OCI-LY1 (cell line): Measurements from ENCODE around the gene TMCO1.
"Not testable (repeated sequence)": the region's sequence is repeated elsewhere in the genome, so short reads cannot be mapped to it uniquely, and the experiment has no call there.

Source experiments
- H2AFZ ChIP-seq: fragments of 200-600 bp; sonication (generic), shearing (Covaris generic); 2 replicates; pipeline ENCODE4 v1.6.0; 2014; ENCODE audit warnings: antibody characterized with exemption, mild to moderate bottlenecking, low read length
- H3F3A ChIP-seq: fragments of 200-600 bp; sonication (generic), shearing (Covaris generic); 2 replicates; pipeline ENCODE4 v1.6.0; 2014; ENCODE audit warnings: mild to moderate bottlenecking, antibody characterized with exemption, low read length, moderate library complexity; ENCODE audit not compliant: insufficient read depth
- H3K27ac ChIP-seq: fragments of 200-600 bp; sonication (generic); 2 replicates; pipeline ENCODE4 v1.5.1; 2014; ENCODE audit warnings: low read length, mixed run types, mild to moderate bottlenecking, low read depth; ENCODE audit not compliant: poor library complexity, severe bottlenecking
- H3K27me3 ChIP-seq: fragments of 200-600 bp; sonication (generic); 2 replicates; pipeline ENCODE4 v1.6.0; 2014; ENCODE audit warnings: antibody characterized with exemption, mild to moderate bottlenecking, low read length, moderate library complexity; ENCODE audit not compliant: insufficient read depth
- H3K36me3 ChIP-seq: fragments of 200-600 bp; sonication (generic); 2 replicates; pipeline ENCODE4 v1.6.1; 2014; ENCODE audit warnings: mild to moderate bottlenecking, antibody characterized with exemption, low read length, moderate library complexity, mixed read lengths; ENCODE audit not compliant: insufficient read depth
- H3K4me1 ChIP-seq: fragments of 200-600 bp; sonication (generic); 2 replicates; pipeline ENCODE4 v1.5.1; 2014; ENCODE audit warnings: mild to moderate bottlenecking, low read length, moderate library complexity; ENCODE audit not compliant: insufficient read depth, severe bottlenecking
- H3K4me2 ChIP-seq: fragments of 200-600 bp; sonication (generic), shearing (Covaris generic); 2 replicates; pipeline ENCODE4 v1.6.1; 2014; ENCODE audit warnings: low read length
- H3K4me3 ChIP-seq: fragments of 200-600 bp; sonication (generic); 2 replicates; pipeline ENCODE4 v1.5.1; 2014; ENCODE audit warnings: low read length, low read depth, mild to moderate bottlenecking, mixed read lengths; ENCODE audit not compliant: poor library complexity, severe bottlenecking
- H3K79me2 ChIP-seq: fragments of 200-600 bp; shearing (Covaris generic); 2 replicates; pipeline ENCODE4 v1.6.1; 2016; ENCODE audit warnings: mixed run types, low read length, mixed read lengths; ENCODE audit not compliant: insufficient read depth
- H3K9ac ChIP-seq: fragments of 200-600 bp; sonication (generic), shearing (Covaris generic); 2 replicates; pipeline ENCODE4 v1.6.1; 2014; ENCODE audit warnings: mild to moderate bottlenecking, low read length, mixed read lengths
- H3K9me2 ChIP-seq: fragments of 200-600 bp; sonication (generic), shearing (Covaris generic); 2 replicates; pipeline ENCODE4 v1.6.1; 2014; ENCODE audit warnings: low read depth, mild to moderate bottlenecking, low read length, mixed read lengths
- H3K9me3 ChIP-seq: fragments of 200-600 bp; shearing (Covaris generic); 2 replicates; pipeline ENCODE4 v1.6.1; 2014; ENCODE audit warnings: low read length, mixed read lengths
- H4K20me1 ChIP-seq: fragments of 200-600 bp; sonication (generic), shearing (Covaris generic); 2 replicates; pipeline ENCODE4 v1.6.0; 2016; ENCODE audit warnings: mild to moderate bottlenecking, low read length; ENCODE audit not compliant: insufficient read depth
- CTCF ChIP-seq: fragments of 200-600 bp; sonication (generic), shearing (Covaris generic); IDR thresholded peaks from 2 replicates; pipeline ENCODE4 v1.5.1; 2017; ENCODE audit warnings: mild to moderate bottlenecking, antibody characterized with exemption, low read length, moderate library complexity, mixed read lengths
- EZH2 ChIP-seq: fragments of 200-600 bp; sonication (generic), shearing (Covaris generic); IDR thresholded peaks from 2 replicates; pipeline ENCODE4 v1.8.0; 2017; ENCODE audit warnings: borderline replicate concordance, mixed run types, mild to moderate bottlenecking, antibody characterized with exemption, low read length, moderate library complexity, mixed read lengths

Gene TMCO1

DNA sequence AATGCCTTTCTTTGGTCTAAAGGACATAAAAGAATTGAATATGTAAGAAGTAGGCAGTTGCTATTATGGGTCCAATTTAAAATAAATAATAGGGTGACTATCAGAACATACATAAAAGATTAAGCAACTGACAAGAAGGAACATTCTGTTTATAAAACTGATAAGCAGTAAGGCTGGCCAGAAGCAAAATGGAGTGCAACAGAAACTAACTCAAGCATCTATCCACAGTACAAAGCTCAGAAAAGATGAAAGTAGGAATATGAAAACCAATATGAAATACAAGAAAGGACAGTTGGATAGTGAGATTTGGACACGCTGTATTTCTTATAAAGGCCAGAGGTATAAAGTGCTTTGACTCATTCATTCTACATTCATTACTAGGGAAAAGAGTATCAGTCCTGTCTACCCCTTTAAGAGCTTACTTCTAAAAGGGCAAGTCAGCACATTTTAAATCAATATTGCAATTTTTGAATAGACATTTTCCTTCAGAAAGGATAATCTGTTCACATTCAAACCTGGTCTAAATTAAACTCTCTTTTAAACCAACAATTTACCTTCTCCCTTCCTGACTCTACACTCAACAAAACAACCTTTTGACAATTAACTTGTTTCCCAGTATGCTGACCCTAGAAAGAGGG lies 84.7 kb downstream of the TMCO1 start:
- TF ChIP-seq EZH2 (no peak), CTCF (no peak)
- no peaks in the 10 kb centered on the region for H3K9me2 ChIP-seq
- H3K9ac ChIP-seq = no peak overlapping the region
- no peak overlapping the region for H3K4me2 ChIP-seq
- no peaks in the 10 kb centered on the region for H3K27me3 ChIP-seq
- H2AFZ ChIP-seq = no peak overlapping the region
- H3K9me3 ChIP-seq = no peaks in the 10 kb centered on the region
- H3K79me2 ChIP-seq = peaks cover 17% of the 10 kb centered on the region; the same call in 1 of the 2 replicates
- H3F3A ChIP-seq = no peaks in the 10 kb centered on the region
- H3K4me1 ChIP-seq = peaks cover 13% of the 10 kb centered on the region
- no peaks in the 10 kb centered on the region for H4K20me1 ChIP-seq
- H3K27ac ChIP-seq = no peak overlapping the region
- H3K36me3 ChIP-seq = peaks cover 77% of the 10 kb centered on the region
- H3K4me3 ChIP-seq = no peak overlapping the region

DNA sequence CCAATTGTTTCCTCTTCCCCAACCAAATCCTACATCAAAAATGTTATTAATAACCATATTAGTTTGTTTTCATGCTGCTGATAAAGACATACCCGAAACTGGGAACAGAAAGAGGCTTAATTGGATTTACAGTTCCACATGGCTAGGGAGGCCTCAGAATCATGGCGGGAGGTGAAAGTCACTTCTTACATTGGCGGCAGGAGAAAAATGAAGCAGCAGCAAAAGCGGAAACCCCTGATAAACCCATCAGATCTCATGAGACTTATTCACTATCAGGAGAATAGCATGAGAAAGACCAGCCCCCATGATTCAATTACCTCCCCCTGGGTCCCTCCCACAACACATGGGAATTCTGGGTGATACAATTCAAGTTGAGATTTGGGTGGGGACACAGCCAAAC lies 87.9 kb downstream of the TMCO1 start:
- H3K36me3 ChIP-seq = peaks cover 78% of the 10 kb centered on the region
- not testable (repeated sequence) for H4K20me1 ChIP-seq, H3K27me3 ChIP-seq, H3K9ac ChIP-seq, H3K4me1 ChIP-seq, H3K4me3 ChIP-seq, H3K4me2 ChIP-seq, H2AFZ ChIP-seq, H3F3A ChIP-seq, H3K27ac ChIP-seq, H3K79me2 ChIP-seq, H3K9me3 ChIP-seq, H3K9me2 ChIP-seq

GRCh38 chr1:165680303-165680702 lies 88.4 kb downstream of the TMCO1 start:
- Histone ChIP-seq H3K9ac (no peak overlapping the region), H2AFZ (no peak overlapping the region), H3K36me3 (peaks cover 78% of the 10 kb centered on the region), H3K9me2 (no peaks in the 10 kb centered on the region), H3F3A (no peaks in the 10 kb centered on the region), H3K27ac (no peak overlapping the region), H3K79me2 (0 out of 2 replicates have a peak, but pooled peaks cover 2% of the 10 kb centered on the region), H3K9me3 (no peaks in the 10 kb centered on the region), H3K4me3 (no peak overlapping the region), H3K4me1 (no peaks in the 10 kb centered on the region), H4K20me1 (no peaks in the 10 kb centered on the region), H3K4me2 (no peak overlapping the region), H3K27me3 (no peaks in the 10 kb centered on the region)
- TF ChIP-seq CTCF = no peak
- TF ChIP-seq EZH2 = no peak
